Endometrium (tissue), 2 donors: ENCODE results near the gene RAP2B.
"Not testable (repeated sequence)": the region's sequence is repeated elsewhere in the genome, so short reads cannot be mapped to it uniquely, and the experiment has no call there.

ENCODE experiments used
- FAIRE-seq: peaks from 2 replicates; lab custom pipeline; 2012; peaks lifted over from hg19 to GRCh38; lab: Jason Lieb, UNC
- donor health status: control.
- donor health status: control.

RAP2B gene

GRCh38 chr3:153161714-153162512 is at the start of gene RAP2B:
Gene RAP2B, plus strand, starts transcription at chr3:153162226. Its CDS starts 468 bp downstream, at chr3:153162694.
- no peak for FAIRE-seq

GRCh38 chr3:153113541-153113940 is 48.5 kb upstream of the RAP2B start:
- FAIRE-seq = no peak

GRCh38 chr3:153114270-153114669 is 47.8 kb upstream of the RAP2B start:
- not testable (repeated sequence) for FAIRE-seq

GRCh38 chr3:153115326-153115725 is 46.7 kb upstream of the RAP2B start:
- no peak for FAIRE-seq

DNA sequence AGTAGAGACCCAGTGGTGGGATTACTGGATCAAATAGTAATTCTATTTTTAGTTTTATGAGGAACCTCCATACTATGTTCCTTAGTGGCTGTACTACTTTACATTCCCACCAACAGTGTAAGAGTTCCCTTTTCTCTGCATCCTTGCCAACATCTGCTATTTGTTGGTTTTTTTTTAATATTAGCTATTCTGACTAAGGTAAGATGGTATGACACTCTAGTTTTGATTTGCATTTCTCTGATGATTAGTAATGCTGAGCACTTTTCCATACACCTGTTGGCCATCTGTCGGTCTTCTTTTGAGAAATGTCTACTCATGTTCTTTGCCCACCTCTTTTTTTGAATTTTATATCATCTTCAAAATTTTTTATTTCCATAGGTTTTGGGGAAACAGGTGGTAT is 34.2 kb upstream of the RAP2B start:
- no peak for FAIRE-seq

GRCh38 chr3:153129426-153129825 is 32.6 kb upstream of the RAP2B start:
- no peak for FAIRE-seq

DNA sequence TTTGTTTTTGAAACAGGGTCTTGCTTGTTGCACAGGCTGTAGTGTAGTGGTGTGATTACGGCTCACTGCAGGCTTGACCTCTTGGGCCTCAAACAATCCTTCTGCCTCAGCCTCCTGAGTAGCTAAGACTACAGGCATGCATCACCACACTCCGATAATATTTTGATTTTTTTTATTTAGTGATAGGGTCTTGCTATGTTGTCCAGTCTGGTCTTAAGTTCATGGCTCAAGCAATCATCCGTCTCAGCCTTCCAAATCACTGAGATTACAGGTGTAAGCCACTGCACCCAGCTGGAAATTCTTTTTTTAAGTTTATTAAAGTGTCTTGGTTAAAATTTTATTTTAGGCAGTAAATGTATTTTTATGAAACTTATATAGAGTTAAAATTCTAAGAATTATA is 32.2 kb upstream of the RAP2B start:
- FAIRE-seq = no peak

- no peak for FAIRE-seq
These were observed 31.6 kb upstream of the RAP2B start for GRCh38 chr3:153130312-153130977.

DNA sequence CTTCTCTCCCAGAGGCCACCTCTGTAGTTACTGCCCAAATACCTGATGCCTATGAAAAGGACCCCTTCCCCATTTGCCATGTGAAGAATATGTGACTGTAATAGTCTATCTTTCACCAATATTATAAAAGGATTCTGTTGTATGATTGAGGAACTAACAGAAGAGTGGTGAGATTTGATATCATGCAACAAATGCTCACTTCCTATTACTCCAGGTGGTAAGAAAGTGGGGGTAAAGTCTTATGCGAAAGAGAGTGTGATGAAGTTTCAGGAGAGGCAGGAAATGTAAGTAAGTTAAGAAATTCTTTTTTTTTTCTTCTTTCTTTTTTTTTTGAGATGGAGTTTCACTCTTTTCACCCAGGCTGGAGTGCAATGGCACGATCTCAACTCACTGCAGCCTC is 24.4 kb upstream of the RAP2B start:
- no peak for FAIRE-seq

- no peak for FAIRE-seq
These were observed 23.5 kb upstream of the RAP2B start for GRCh38 chr3:153138276-153139210.

DNA sequence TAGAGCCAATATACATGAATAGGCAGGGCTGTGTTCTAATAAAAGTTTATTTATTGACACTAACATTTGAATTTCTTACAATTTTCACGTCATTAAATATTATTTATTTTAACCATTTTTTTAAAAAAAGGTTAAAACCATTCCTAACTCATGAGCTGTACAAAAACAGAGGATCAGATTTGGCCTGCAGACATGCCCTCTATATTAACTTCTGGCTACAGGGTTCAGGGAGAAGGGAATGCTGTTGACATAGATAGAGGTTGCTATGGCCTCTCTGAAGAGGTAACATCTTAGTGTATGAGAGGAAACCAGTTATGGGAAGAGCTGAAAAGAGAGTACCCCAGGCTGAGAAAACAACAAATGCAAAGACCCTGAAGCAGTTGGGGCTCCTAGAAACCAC is 19.1 kb upstream of the RAP2B start:
- no peak for FAIRE-seq

- no peak for FAIRE-seq
These were observed 18.0 kb upstream of the RAP2B start for GRCh38 chr3:153144071-153144470.

DNA sequence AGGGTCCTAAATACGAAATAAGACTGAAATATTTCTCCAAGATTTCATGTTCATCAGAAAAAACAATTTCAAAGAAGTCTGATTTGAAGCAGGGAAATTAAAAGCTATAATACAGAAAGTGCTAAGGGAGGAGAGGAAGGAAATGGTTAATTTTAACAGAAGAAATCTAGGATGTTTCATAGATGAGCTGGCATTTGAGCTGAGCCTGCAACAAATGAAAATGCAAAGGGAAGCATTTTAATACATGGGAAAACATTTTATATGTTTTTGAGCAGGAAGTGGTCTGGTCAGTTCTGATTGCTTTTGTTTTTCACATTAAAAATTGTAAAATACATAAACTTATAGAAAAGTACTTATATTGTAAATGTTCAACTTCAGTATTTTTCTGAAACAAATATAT is 17.2 kb upstream of the RAP2B start:
- FAIRE-seq = no peak

GRCh38 chr3:153145454-153145853 is 16.6 kb upstream of the RAP2B start:
- no peak for FAIRE-seq

- no peak for FAIRE-seq
These were observed 15.6 kb upstream of the RAP2B start for GRCh38 chr3:153146191-153147053.

DNA sequence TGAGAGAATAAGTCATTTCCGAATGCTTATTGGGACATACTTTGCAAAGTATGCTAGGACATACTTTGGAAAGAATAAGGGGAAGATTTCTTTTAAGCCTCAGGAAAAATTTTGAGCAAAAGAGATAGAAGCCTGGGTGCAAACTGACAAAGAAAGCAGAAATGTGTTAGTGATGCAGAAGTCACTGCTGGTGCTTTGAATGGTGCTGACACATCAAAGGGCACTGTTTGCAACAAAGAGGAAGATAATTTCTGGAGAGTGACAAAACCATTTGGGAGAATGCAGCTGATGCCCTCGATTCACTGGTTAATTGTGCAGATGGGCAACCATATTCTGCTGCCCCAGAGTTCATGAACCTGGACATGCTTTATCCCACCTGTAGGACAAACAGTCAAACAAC is 11.0 kb upstream of the RAP2B start:
- FAIRE-seq = no peak

DNA sequence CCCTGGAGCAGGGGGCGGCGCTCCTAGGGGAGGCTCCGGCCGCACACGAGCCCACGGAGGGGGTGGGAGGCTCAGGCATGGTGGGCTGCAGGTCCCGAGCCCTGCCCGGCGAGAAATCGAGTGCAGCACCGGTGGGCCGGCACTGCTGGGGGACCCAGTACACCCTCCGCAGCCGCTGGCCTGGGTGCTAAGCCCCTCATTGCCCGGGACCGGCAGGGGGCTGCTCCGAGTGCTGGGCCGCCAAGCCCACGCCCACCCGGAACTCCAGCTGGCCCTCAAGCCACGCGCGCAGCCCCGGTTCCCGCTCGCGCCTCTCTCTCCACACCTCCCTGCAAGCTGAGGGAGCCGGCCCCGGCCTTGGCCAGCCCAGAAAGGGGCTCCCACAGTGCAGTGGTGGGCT is 6.2 kb upstream of the RAP2B start:
- FAIRE-seq = not testable (repeated sequence)

- no peak for FAIRE-seq
These were observed 3.8 kb upstream of the RAP2B start for GRCh38 chr3:153158189-153158588.

- no peak for FAIRE-seq
These were observed 2.9 kb upstream of the RAP2B start for GRCh38 chr3:153158961-153159735.

DNA sequence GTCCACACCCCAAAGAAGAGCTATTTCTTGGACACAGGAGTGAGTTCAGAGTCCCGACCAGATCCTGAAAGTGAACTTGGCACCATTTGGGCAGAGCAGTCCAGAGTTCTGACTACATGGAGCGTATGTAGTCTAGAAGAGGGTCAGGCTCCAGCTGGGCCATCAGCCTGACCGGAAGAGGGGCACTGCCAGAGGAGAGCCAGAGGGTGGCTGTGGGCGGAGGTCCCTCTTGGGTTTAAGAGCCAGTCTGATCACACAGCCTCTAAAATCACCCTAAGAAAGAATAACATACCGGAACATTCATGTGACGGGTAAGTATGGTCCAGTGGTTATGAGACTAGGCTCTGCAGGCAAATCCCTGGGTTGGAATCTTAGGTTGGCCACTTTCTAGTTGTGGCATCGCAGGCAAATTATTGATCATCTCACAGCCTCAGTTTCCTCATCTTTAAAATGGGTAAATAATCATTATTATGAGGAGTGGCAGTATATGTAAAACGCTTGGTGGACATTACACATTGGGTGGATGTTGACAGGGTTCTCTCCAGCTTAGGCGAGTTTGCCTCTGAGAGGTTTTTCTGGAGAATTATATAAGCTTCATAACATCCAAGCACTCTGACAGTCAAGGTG is 2.1 kb upstream of the RAP2B start:
- FAIRE-seq = no peak
